WTC11 (cell line): ENCODE results near the gene SPX. TPM values are rescaled to one million over a fixed set of nuclear protein-coding genes. Genes with fewer than 3 reads are reported as not detected.

Experiments
- AR ChIP-seq: fragments of 250-450 bp; sonication (Bioruptor Pico); IDR thresholded peaks from 2 replicates; pipeline ENCODE4 v1.9.0; 2021; ENCODE audit warnings: mild to moderate bottlenecking
- ATF2 ChIP-seq: sonication (generic); formaldehyde crosslinking; IDR thresholded peaks from 2 replicates; pipeline ENCODE4 v1.8.1; 2022; ENCODE audit warnings: low read depth, missing genetic modification reagents, borderline replicate concordance
- CREM ChIP-seq: sonication (generic); formaldehyde crosslinking; IDR thresholded peaks from 2 replicates; pipeline ENCODE4 v1.8.1; 2022; ENCODE audit warnings: mild to moderate bottlenecking, missing genetic modification reagents, moderate library complexity
- CTCF ChIP-seq: fragments of 200-600 bp; IDR thresholded peaks from 2 replicates; pipeline ENCODE4 v1.8.0; 2022; ENCODE audit warnings: antibody characterized with exemption
- E2F5 ChIP-seq: sonication (generic); formaldehyde crosslinking; IDR thresholded peaks from 2 replicates; pipeline ENCODE4 v1.8.1; 2022; ENCODE audit warnings: mild to moderate bottlenecking, moderate library complexity, missing genetic modification reagents
- ETV6 ChIP-seq: sonication (generic); formaldehyde crosslinking; IDR thresholded peaks from 2 replicates; pipeline ENCODE4 v1.8.1; 2022; ENCODE audit warnings: mild to moderate bottlenecking, missing genetic modification reagents
- HMGA2 ChIP-seq: fragments of 250-450 bp; sonication (Bioruptor Pico); IDR thresholded peaks from 2 replicates; pipeline ENCODE4 v1.4.0; 2021; ENCODE audit warnings: mild to moderate bottlenecking, moderate library complexity
- IRF1 ChIP-seq: sonication (generic); formaldehyde crosslinking; IDR thresholded peaks from 2 replicates; pipeline ENCODE4 v1.8.0; 2023; ENCODE audit warnings: missing genetic modification reagents
- NR3C1 ChIP-seq: sonication (generic); formaldehyde crosslinking; conservative IDR thresholded peaks from 2 replicates; pipeline ENCODE4 v1.8.1; 2023; ENCODE audit warnings: low read depth, mild to moderate bottlenecking, missing genetic modification reagents
- PRDM15 ChIP-seq: sonication (generic); formaldehyde crosslinking; IDR thresholded peaks from 2 replicates; pipeline ENCODE4 v1.8.0; 2022; ENCODE audit warnings: missing genetic modification reagents
- STAT6 ChIP-seq: sonication (generic); formaldehyde crosslinking; conservative IDR thresholded peaks from 2 replicates; pipeline ENCODE4 v1.8.1; 2023; ENCODE audit warnings: mild to moderate bottlenecking, low read depth, missing genetic modification reagents, moderate library complexity
- TCF7 ChIP-seq: sonication (generic); formaldehyde crosslinking; IDR thresholded peaks from 2 replicates; pipeline ENCODE4 v1.8.0; 2022; ENCODE audit warnings: mild to moderate bottlenecking, low read depth, missing genetic modification reagents, moderate library complexity
- TEAD1 ChIP-seq: sonication (generic); formaldehyde crosslinking; IDR thresholded peaks from 2 replicates; pipeline ENCODE4 v1.8.0; 2022; ENCODE audit warnings: mild to moderate bottlenecking, missing genetic modification reagents
- ZBTB43 ChIP-seq: sonication (generic); formaldehyde crosslinking; IDR thresholded peaks from 2 replicates; pipeline ENCODE4 v1.8.1; 2023; ENCODE audit warnings: mild to moderate bottlenecking, missing genetic modification reagents
- ZNF121 ChIP-seq: sonication (generic); formaldehyde crosslinking; IDR thresholded peaks from 2 replicates; pipeline ENCODE4 v1.8.0; 2023; ENCODE audit warnings: missing genetic modification reagents
- ZNF138 ChIP-seq: sonication (generic); formaldehyde crosslinking; conservative IDR thresholded peaks from 2 replicates; pipeline ENCODE4 v1.8.1; 2022; ENCODE audit warnings: mild to moderate bottlenecking, moderate library complexity, missing genetic modification reagents
- ZNF232 ChIP-seq: sonication (generic); formaldehyde crosslinking; IDR thresholded peaks from 2 replicates; pipeline ENCODE4 v1.8.0; 2022; ENCODE audit warnings: mild to moderate bottlenecking, missing genetic modification reagents
- ZNF263 ChIP-seq: sonication (generic); formaldehyde crosslinking; IDR thresholded peaks from 2 replicates; pipeline ENCODE4 v1.8.1; 2022; ENCODE audit warnings: low read depth, mild to moderate bottlenecking, moderate library complexity, missing genetic modification reagents
- total RNA-seq: library from RNA; stranded (reverse); gene quantifications from 3 replicates; pipeline ENCODE4 v1.2.3, GENCODE V29; 2021

The SPX gene
- total RNA-seq, 1 experiment from 2014 or later = 0.46 TPM

- TF ChIP-seq PRDM15 (no peak), STAT6 (CRISPR knock-in tag) (no peak), ZNF263 (CRISPR knock-in tag) (no peak), CTCF (no peak), TEAD1 (CRISPR knock-in tag) (peak; percentile 45; the same call in 1 of the 2 replicates), ZNF232 (0 out of 2 replicates have a peak, but pooled peaks have one; percentile 41), E2F5 (CRISPR knock-in tag) (peak; percentile 92), ZNF121 (CRISPR knock-in tag) (no peak), NR3C1 (CRISPR knock-in tag) (no peak), CREM (CRISPR knock-in tag) (peak; percentile 76; the same call in 1 of the 2 replicates), ZBTB43 (CRISPR knock-in tag) (no peak), HMGA2 (CRISPR knock-in tag) (no peak), TCF7 (CRISPR knock-in tag) (no peak), AR (CRISPR knock-in tag) (no peak), ETV6 (no peak), IRF1 (no peak), ATF2 (no peak), ZNF138 (CRISPR knock-in tag) (no peak)
These were observed 24.6 kb upstream of the SPX start, which contains the start of the genes GOLT1B and RECQL (continued) for GRCh38 chr12:21501258-21502163.
